Measurements from ENCODE around the gene ARHGEF17.

- no peak for TF ChIP-seq EZH2 (IDR thresholded peaks at IDR 0.05; ENCODE audit: low read length)
- no peak for TF ChIP-seq CTCF (optimal IDR thresholded peaks at IDR 0.05 in 1 of 3, IDR thresholded peaks at IDR 0.05 in 1 of 3, conservative IDR thresholded peaks at IDR 0.05 in 1 of 3; ENCODE audit: extremely low read depth in 1 of 3, insufficient read depth in 2 of 3, low read length in 3 of 3)
Observed at GRCh38 chr11:73382747-73383146, 74.7 kb downstream of the ARHGEF17 start.

Measured in keratinocyte (primary cell).